GM23338 (cell line): ENCODE measurements around the gene CSF3. TPM values are rescaled to one million over a fixed set of nuclear protein-coding genes. Genes with fewer than 3 reads are reported as not detected.

ENCODE experiments used
- ATAC-seq: fragments of 200-7000 bp; cut with Tn5 transposase; 3 replicates; pipeline ENCODE4 v1.9.1; 2020
- DNase-seq: peaks from one replicate; pipeline ENCODE4 v3.0.0-alpha.2; 2015; ENCODE audit warnings: low spot score
- H2AFZ ChIP-seq: fragments of 200-600 bp; sonication (generic); 2 replicates; pipeline ENCODE4 v1.8.0; 2016; ENCODE audit warnings: antibody characterized with exemption, mild to moderate bottlenecking, moderate library complexity
- H3F3A ChIP-seq: fragments of 200-600 bp; sonication (generic); replicated peaks from 2 replicates; pipeline ENCODE4 v1.8.0; 2017; ENCODE audit warnings: antibody characterized with exemption, mixed run types, low read depth
- H3K27ac ChIP-seq: fragments of 200-600 bp; sonication (generic); 2 replicates; pipeline ENCODE4 v1.6.1; 2016; ENCODE audit warnings: low read depth
- H3K27me3 ChIP-seq: fragments of 200-600 bp; sonication (generic); 2 replicates; pipeline ENCODE4 v1.8.0; 2016; ENCODE audit warnings: mild to moderate bottlenecking, mixed run types, moderate library complexity; ENCODE audit not compliant: insufficient read depth
- H3K36me3 ChIP-seq: fragments of 200-600 bp; sonication (generic); 2 replicates; pipeline ENCODE4 v1.8.0; 2016; ENCODE audit warnings: mild to moderate bottlenecking; ENCODE audit not compliant: insufficient read depth
- H3K4me1 ChIP-seq: fragments of 200-600 bp; sonication (generic); 2 replicates; pipeline ENCODE4 v1.8.0; 2016; ENCODE audit warnings: mild to moderate bottlenecking, moderate library complexity; ENCODE audit not compliant: insufficient read depth
- H3K4me2 ChIP-seq: fragments of 200-600 bp; sonication (generic); 2 replicates; pipeline ENCODE4 v1.7.1; 2017; ENCODE audit warnings: mixed run types
- H3K4me3 ChIP-seq: fragments of 200-600 bp; sonication (generic); 2 replicates; pipeline ENCODE4 v1.6.1; 2016; ENCODE audit warnings: mixed run types
- H3K79me2 ChIP-seq: fragments of 200-600 bp; sonication (generic); replicated peaks from 2 replicates; pipeline ENCODE4 v1.8.0; 2017; ENCODE audit warnings: mild to moderate bottlenecking; ENCODE audit not compliant: insufficient read depth
- H3K9me2 ChIP-seq: fragments of 200-600 bp; sonication (generic); 2 replicates; pipeline ENCODE4 v1.8.0; 2017; ENCODE audit not compliant: insufficient read depth
- H4K20me1 ChIP-seq: fragments of 200-600 bp; sonication (generic); replicated peaks from 2 replicates; pipeline ENCODE4 v1.8.0; 2017; ENCODE audit warnings: mild to moderate bottlenecking; ENCODE audit not compliant: insufficient read depth
- H3K27ac Mint-ChIP-seq: 2 replicates; pipeline ENCODE4 v1.8.0; 2020; ENCODE audit warnings: inconsistent platforms, mild to moderate bottlenecking, moderate library complexity, mixed read lengths
- H3K27me3 Mint-ChIP-seq: 3 replicates; pipeline ENCODE4 v1.8.0; 2022; ENCODE audit warnings: low read depth, mild to moderate bottlenecking, moderate library complexity, mixed read lengths, inconsistent platforms; ENCODE audit not compliant: insufficient read depth, poor library complexity
- H3K36me3 Mint-ChIP-seq: 3 replicates; pipeline ENCODE4 v1.8.0; 2021; ENCODE audit warnings: low read depth, mild to moderate bottlenecking, inconsistent platforms, moderate library complexity, mixed read lengths
- H3K4me1 Mint-ChIP-seq: 3 replicates; pipeline ENCODE4 v1.8.0; 2020; ENCODE audit warnings: mild to moderate bottlenecking, inconsistent platforms, mixed read lengths
- H3K4me3 Mint-ChIP-seq: 3 replicates; pipeline ENCODE4 v1.8.0; 2021; ENCODE audit warnings: moderate library complexity, mild to moderate bottlenecking, inconsistent platforms, mixed read lengths
- H3K9me3 Mint-ChIP-seq: 3 replicates; pipeline ENCODE4 v1.8.0; 2020; ENCODE audit warnings: moderate library complexity, mild to moderate bottlenecking, inconsistent platforms, mixed read lengths
- CREB1 ChIP-seq: fragments of 250-450 bp; sonication (Bioruptor Pico); IDR thresholded peaks from 2 replicates; pipeline ENCODE4 v1.5.0; 2020; ENCODE audit warnings: low read depth, mild to moderate bottlenecking, moderate library complexity
- CTCF ChIP-seq, 2 experiments: fragments of 200-600 bp in 1 of 2; sonication (generic) in 1 of 2; conservative IDR thresholded peaks; 2 replicates each; pipeline versions ENCODE4 v1.5.1 to v1.6.1; 2016 to 2017; ENCODE audit warnings: antibody characterized with exemption in 2 of 2, low read depth in 2 of 2, mild to moderate bottlenecking in 2 of 2, moderate library complexity in 1 of 2
- ETS1 ChIP-seq: IDR thresholded peaks from 2 replicates; pipeline ENCODE4 v1.6.1; 2016; ENCODE audit warnings: antibody characterized with exemption
- EZH2 ChIP-seq: fragments of 200-600 bp; sonication (generic); IDR thresholded peaks from one replicate; pipeline ENCODE4 v1.8.0; 2017; ENCODE audit warnings: antibody characterized with exemption, mild to moderate bottlenecking, low read depth; ENCODE audit not compliant: unreplicated experiment
- EZH2phosphoT487 ChIP-seq: fragments of 200-600 bp; sonication (generic); IDR thresholded peaks from one replicate; pipeline ENCODE4 v1.8.1; 2018; ENCODE audit warnings: antibody characterized with exemption; ENCODE audit not compliant: unreplicated experiment
- JUNB ChIP-seq: IDR thresholded peaks from one replicate; pipeline ENCODE4 v1.6.1; 2016; ENCODE audit warnings: antibody characterized with exemption; ENCODE audit not compliant: unreplicated experiment
- NANOG ChIP-seq: IDR thresholded peaks from 2 replicates; pipeline ENCODE4 v1.6.1; 2016; ENCODE audit warnings: antibody characterized with exemption, borderline replicate concordance
- POLR2AphosphoS5 ChIP-seq: IDR thresholded peaks from 2 replicates; pipeline ENCODE4 v1.6.1; 2016; ENCODE audit warnings: antibody characterized with exemption, low read depth
- REST ChIP-seq: IDR thresholded peaks from one replicate; pipeline ENCODE4 v1.6.1; 2018; ENCODE audit warnings: antibody characterized with exemption; ENCODE audit not compliant: unreplicated experiment
- STAT1 ChIP-seq: IDR thresholded peaks from one replicate; pipeline ENCODE4 v1.6.1; 2016; ENCODE audit warnings: antibody characterized with exemption; ENCODE audit not compliant: unreplicated experiment
- ZNF114 ChIP-seq: fragments of 250-450 bp; sonication (Bioruptor Pico); IDR thresholded peaks from 2 replicates; pipeline ENCODE4 v1.5.0; 2020; ENCODE audit warnings: mild to moderate bottlenecking, moderate library complexity
- ZNF331 ChIP-seq: fragments of 250-450 bp; sonication (Bioruptor Pico); IDR thresholded peaks from 2 replicates; pipeline ENCODE4 v1.5.0; 2020; ENCODE audit warnings: low read depth, mild to moderate bottlenecking, moderate library complexity
- ZNF462 ChIP-seq: fragments of 250-450 bp; sonication (Bioruptor Pico); IDR thresholded peaks from 2 replicates; pipeline ENCODE4 v1.5.0; 2020; ENCODE audit warnings: mild to moderate bottlenecking, moderate library complexity
- polyA plus RNA-seq: library from polyadenylated mRNA; unstranded; fragments of >200 nt; fragmentation: Nextera tagmentation; extraction: Ambion mirVana; gene quantifications from 2 replicates; pipeline ENCODE4 v1.2.1, GENCODE V29; 2016
- total RNA-seq: library from RNA; depleted of rRNA; stranded (reverse); fragments of >200 nt; shearing (Covaris generic); gene quantifications from 2 replicates; pipeline ENCODE4 v1.2.3, GENCODE V29; 2014

CSF3 gene
- total and polyA plus RNA-seq, 2 experiments from 2014 or later: not detected

- no peak overlapping the region for H3K4me2 ChIP-seq
- no peaks in the 10 kb centered on the region for H4K20me1 ChIP-seq
- TF ChIP-seq NANOG (no peak), ETS1 (no peak), ZNF331 (CRISPR knock-in tag) (no peak), EZH2phosphoT487 (no peak), JUNB (no peak), ZNF114 (CRISPR knock-in tag) (no peak), REST (no peak), POLR2AphosphoS5 (no peak), EZH2 (no peak), CTCF (conservative IDR thresholded peaks at IDR 0.05; ENCODE audit: low read depth in 2 of 2) (no peak), STAT1 (no peak), CREB1 (no peak), ZNF462 (CRISPR knock-in tag) (no peak)
- H3K27me3 Mint-ChIP-seq: peaks cover 8% of the 10 kb centered on the region
- peaks cover 18% of the 10 kb centered on the region for H3F3A ChIP-seq
- H3K4me3 ChIP-seq: no peak overlapping the region
- peaks cover 11% of the 10 kb centered on the region for H3K4me1 ChIP-seq
- H3K27ac Mint-ChIP-seq: no peak overlapping the region; the same call in 1 of the 2 replicates
- H3K79me2 ChIP-seq: no peaks in the 10 kb centered on the region
- 0 out of 2 replicates have a peak overlapping the region, but pooled peaks have one; percentile 32 for H3K27ac ChIP-seq
- peaks cover 15% of the 10 kb centered on the region; the same call in 1 of the 2 replicates for H3K36me3 ChIP-seq
- H3K36me3 Mint-ChIP-seq: peaks cover 63% of the 10 kb centered on the region
- DNase-seq (no peak), ATAC-seq (no peak)
- H3K27me3 ChIP-seq: no peaks in the 10 kb centered on the region
- H3K9me3 Mint-ChIP-seq: no peaks in the 10 kb centered on the region
- H2AFZ ChIP-seq: no peak overlapping the region
- H3K9me2 ChIP-seq: no peaks in the 10 kb centered on the region
- no peak overlapping the region for H3K4me3 Mint-ChIP-seq
- H3K4me1 Mint-ChIP-seq: peaks cover 17% of the 10 kb centered on the region
These were observed 8.5 kb downstream of the CSF3 start for GRCh38 chr17:40023590-40024292.
